NCI-H146 (cell line): ENCODE results near the gene PRDM15.
"Not testable (repeated sequence)": the region's sequence is repeated elsewhere in the genome, so short reads cannot be mapped to it uniquely, and the experiment has no call there.

Source experiments
- DNase-seq: peaks from one replicate; lab custom pipeline; 2025; lab: John Stamatoyannopoulos, UW

Gene PRDM15

GRCh38 chr21:41804381-41804780 is 74.8 kb downstream of the PRDM15 start:
- no peak for DNase-seq

GRCh38 chr21:41803316-41803715 is 75.8 kb downstream of the PRDM15 start:
- DNase-seq: no peak

GRCh38 chr21:41802684-41803083 is 76.5 kb downstream of the PRDM15 start:
- DNase-seq: no peak

GRCh38 chr21:41802198-41802584 is 77.0 kb downstream of the PRDM15 start:
- no peak for DNase-seq

- no peak for DNase-seq
These were observed 77.6 kb downstream of the PRDM15 start for GRCh38 chr21:41801321-41802197.

- DNase-seq: no peak
These were observed 78.5 kb downstream of the PRDM15 start for GRCh38 chr21:41800425-41801320.

- DNase-seq: no peak
These were observed 79.4 kb downstream of the PRDM15 start for GRCh38 chr21:41799763-41800162.

- no peak for DNase-seq
These were observed 80.8 kb downstream of the PRDM15 start for GRCh38 chr21:41798326-41798725.

GRCh38 chr21:41796476-41797080 is 82.6 kb downstream of the PRDM15 start:
- no peak for DNase-seq

GRCh38 chr21:41795726-41796125 is 83.4 kb downstream of the PRDM15 start:
- DNase-seq: no peak

GRCh38 chr21:41794600-41794999 is 84.5 kb downstream of the PRDM15 start:
- no peak for DNase-seq

GRCh38 chr21:41792711-41793110 is 86.4 kb downstream of the PRDM15 start:
- no peak for DNase-seq

GRCh38 chr21:41786509-41786987 is 92.6 kb downstream of the PRDM15 start:
- peak; percentile 31 for DNase-seq

- not testable (repeated sequence) for DNase-seq
These were observed 93.9 kb downstream of the PRDM15 start for GRCh38 chr21:41785262-41785661.

- no peak for DNase-seq
These were observed 94.6 kb downstream of the PRDM15 start for GRCh38 chr21:41784456-41785102.

GRCh38 chr21:41783476-41784180 is 95.5 kb downstream of the PRDM15 start:
- DNase-seq: peak; percentile 94

GRCh38 chr21:41781050-41781410 is 98.1 kb downstream of the PRDM15 start:
- DNase-seq: no peak

GRCh38 chr21:41780337-41781049 is 98.7 kb downstream of the PRDM15 start:
- no peak for DNase-seq

GRCh38 chr21:41779659-41780058 is 99.5 kb downstream of the PRDM15 start:
- DNase-seq: peak; percentile 68

- peak; percentile 63 for DNase-seq
These were observed 100.1 kb downstream of the PRDM15 start for GRCh38 chr21:41778930-41779600.
